ENCODE measurements around the gene SIL1. TPM values are rescaled to one million over a fixed set of nuclear protein-coding genes. Genes with fewer than 3 reads are reported as not detected.

The SIL1 gene
- total RNA-seq, 1 experiment from 2014 or later: 22.0 TPM

DNA sequence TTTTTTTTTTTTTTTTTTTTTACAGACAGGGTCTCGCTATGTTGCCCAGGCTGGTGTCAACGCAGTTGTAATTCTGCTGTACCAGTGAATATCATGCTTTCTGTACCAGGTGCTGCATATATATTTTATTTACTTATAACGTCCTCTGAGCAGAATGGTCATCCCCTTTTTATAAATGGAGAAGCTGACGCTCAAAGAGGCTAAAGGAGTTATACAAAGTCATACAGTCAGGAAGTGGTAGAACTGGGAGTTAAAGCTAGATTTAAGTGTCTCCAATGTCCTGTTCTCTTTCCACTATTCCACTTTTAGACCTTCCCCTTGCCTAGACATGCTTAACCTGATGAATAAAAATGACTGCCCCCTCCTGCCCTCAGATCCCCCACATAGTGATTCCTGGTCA lies 1.2 kb upstream of the SIL1 start:
- CTCF ChIA-PET: interaction anchor here (0.7 kb wide), 1 partner anchor 235 kb away, joined by 8 read pairs; no protein-coding TSS in a partner anchor
- TF ChIP-seq EZH2 (IDR thresholded peaks at IDR 0.05; ENCODE audit: borderline replicate concordance, low read depth, low read length, poor library complexity, severe bottlenecking) (no peak), CTCF (conservative IDR thresholded peaks at IDR 0.05; ENCODE audit: low read depth, low read length) (no peak)
- intact Hi-C loops (cut with micrococcal nuclease; ENCODE audit: unreplicated experiment): no loop called here
- DNase-seq (ENCODE audit: low spot score): no peak
- H3K27me3 ChIP-seq (replicated peaks; ENCODE audit: insufficient read depth, low read depth, low read length, poor library complexity): no peaks in the 10 kb centered on the region
- H3K36me3 ChIP-seq (ENCODE audit: insufficient read depth, low read length, poor library complexity, severe bottlenecking): no peaks in the 10 kb centered on the region
- H3K27ac ChIP-seq (ENCODE audit: low read depth, low read length, poor library complexity, severe bottlenecking): no peak overlapping the region
- POLR2A ChIA-PET (ENCODE audit: low non-redundant PET): no interaction called here
- no peaks in the 10 kb centered on the region for H3K4me1 ChIP-seq (ENCODE audit: insufficient read depth, low read length, poor library complexity, severe bottlenecking)
- no peaks in the 10 kb centered on the region for H3K9me3 ChIP-seq (ENCODE audit: low read depth, low read length, poor library complexity, severe bottlenecking)
- no peak overlapping the region for H3K4me3 ChIP-seq (ENCODE audit: low read depth, low read length, poor library complexity, severe bottlenecking)
- BruUV-seq (replicated peaks): no TSS peak

- ChIA-PET POLR2A (ENCODE audit: low non-redundant PET) (no interaction called here), CTCF (no interaction called here)
- no TSS peak for BruUV-seq (replicated peaks)
- intact Hi-C loops (cut with micrococcal nuclease; ENCODE audit: unreplicated experiment): no loop called here
- Histone ChIP-seq H3K4me1 (ENCODE audit: insufficient read depth, low read length, poor library complexity, severe bottlenecking) (no peaks in the 10 kb centered on the region), H3K9me3 (ENCODE audit: low read depth, low read length, poor library complexity, severe bottlenecking) (no peaks in the 10 kb centered on the region), H3K27me3 (replicated peaks; ENCODE audit: insufficient read depth, low read depth, low read length, poor library complexity) (no peaks in the 10 kb centered on the region), H3K4me3 (ENCODE audit: low read depth, low read length, poor library complexity, severe bottlenecking) (no peak overlapping the region), H3K36me3 (ENCODE audit: insufficient read depth, low read length, poor library complexity, severe bottlenecking) (peaks cover 4% of the 10 kb centered on the region), H3K27ac (ENCODE audit: low read depth, low read length, poor library complexity, severe bottlenecking) (no peak overlapping the region)
- DNase-seq (ENCODE audit: low spot score): no peak
- TF ChIP-seq CTCF (conservative IDR thresholded peaks at IDR 0.05; ENCODE audit: low read depth, low read length) (no peak), EZH2 (IDR thresholded peaks at IDR 0.05; ENCODE audit: borderline replicate concordance, low read depth, low read length, poor library complexity, severe bottlenecking) (no peak)
Measured at GRCh38 chr5:139196296-139196956, 1.7 kb downstream of the SIL1 start.

DNA sequence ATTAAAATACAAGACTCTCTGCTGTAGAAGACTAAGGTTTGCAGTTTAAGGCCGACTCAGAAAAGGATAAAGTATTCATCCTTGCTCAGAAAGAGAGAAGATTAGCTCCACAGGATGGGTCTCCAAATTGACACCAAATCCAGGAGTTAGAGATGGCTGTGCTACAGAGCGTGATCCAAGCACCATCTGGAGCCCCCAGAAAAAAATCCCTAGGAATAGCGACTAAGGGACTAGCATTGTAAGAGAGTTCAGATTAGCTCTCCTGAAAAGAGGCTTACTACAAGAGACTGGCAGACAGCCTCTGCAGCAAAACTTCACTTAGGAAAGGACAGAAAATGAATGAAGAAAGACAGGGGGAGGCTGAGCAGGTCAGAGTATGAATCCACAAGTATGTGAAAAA lies 3.7 kb downstream of the SIL1 start:
- DNase-seq (ENCODE audit: low spot score): no peak
- intact Hi-C loops (cut with micrococcal nuclease; ENCODE audit: unreplicated experiment): no loop called here
- no peak for TF ChIP-seq CTCF (conservative IDR thresholded peaks at IDR 0.05; ENCODE audit: low read depth, low read length)
- TF ChIP-seq EZH2 (IDR thresholded peaks at IDR 0.05; ENCODE audit: borderline replicate concordance, low read depth, low read length, poor library complexity, severe bottlenecking): no peak
- Histone ChIP-seq H3K27ac (ENCODE audit: low read depth, low read length, poor library complexity, severe bottlenecking) (no peak overlapping the region), H3K9me3 (ENCODE audit: low read depth, low read length, poor library complexity, severe bottlenecking) (no peaks in the 10 kb centered on the region), H3K36me3 (ENCODE audit: insufficient read depth, low read length, poor library complexity, severe bottlenecking) (peaks cover 4% of the 10 kb centered on the region), H3K27me3 (replicated peaks; ENCODE audit: insufficient read depth, low read depth, low read length, poor library complexity) (no peaks in the 10 kb centered on the region), H3K4me1 (ENCODE audit: insufficient read depth, low read length, poor library complexity, severe bottlenecking) (no peaks in the 10 kb centered on the region), H3K4me3 (ENCODE audit: low read depth, low read length, poor library complexity, severe bottlenecking) (no peak overlapping the region)
- CTCF ChIA-PET: no interaction called here
- POLR2A ChIA-PET (ENCODE audit: low non-redundant PET): no interaction called here
- BruUV-seq (replicated peaks): no TSS peak
